Neuronal stem cell (in vitro differentiated cells): Measurements from ENCODE around the gene DET1.

Source experiments
- DNase-seq: peaks from one replicate; pipeline ENCODE4 v3.0.0-alpha.2; 2013; ENCODE audit warnings: low spot score
- H2AFZ ChIP-seq: one replicate; pipeline ENCODE4 v1.6.1; 2013; ENCODE audit warnings: mild to moderate bottlenecking, low read length, inconsistent platforms
- H2AK5ac ChIP-seq: 2 replicates; pipeline ENCODE4 v1.6.1; 2013; ENCODE audit warnings: low read depth, mild to moderate bottlenecking, inconsistent platforms, low read length, moderate library complexity, mixed read lengths
- H2BK120ac ChIP-seq: 2 replicates; pipeline ENCODE4 v1.6.1; 2013; ENCODE audit warnings: low read depth, mild to moderate bottlenecking, inconsistent platforms, low read length, moderate library complexity, mixed read lengths
- H2BK12ac ChIP-seq: one replicate; pipeline ENCODE4 v1.6.1; 2013; ENCODE audit warnings: low read length, inconsistent platforms
- H2BK15ac ChIP-seq: 2 replicates; pipeline ENCODE4 v1.6.1; 2013; ENCODE audit warnings: mild to moderate bottlenecking, low read length, inconsistent platforms, mixed read lengths
- H2BK5ac ChIP-seq: one replicate; pipeline ENCODE4 v1.6.1; 2013; ENCODE audit warnings: inconsistent platforms, mild to moderate bottlenecking, low read length, moderate library complexity
- H3K14ac ChIP-seq: one replicate; pipeline ENCODE4 v1.6.1; 2013; ENCODE audit warnings: low read length, inconsistent platforms
- H3K18ac ChIP-seq: 2 replicates; pipeline ENCODE4 v1.6.1; 2013; ENCODE audit warnings: low read length, inconsistent platforms
- H3K23ac ChIP-seq: 2 replicates; pipeline ENCODE4 v1.6.1; 2013; ENCODE audit warnings: low read depth, mild to moderate bottlenecking, mixed read lengths, low read length, inconsistent platforms; ENCODE audit not compliant: poor library complexity
- H3K27ac ChIP-seq: replicated peaks from 3 replicates; pipeline ENCODE4 v1.5.1; 2013; ENCODE audit warnings: low read length, inconsistent platforms
- H3K27me3 ChIP-seq, 3 experiments: 2 replicates each; pipeline ENCODE4 v1.6.1; 2013; ENCODE audit warnings: low read length in 3 of 3, mild to moderate bottlenecking in 2 of 3, inconsistent platforms in 1 of 3, low read depth in 1 of 3, mixed read lengths in 1 of 3, moderate library complexity in 1 of 3; ENCODE audit not compliant: control insufficient read depth in 3 of 3, insufficient read depth in 3 of 3
- H3K36me3 ChIP-seq, 2 donors: replicated peaks in 1 of 2; 2 replicates each; pipeline ENCODE4 v1.6.1; 2013; ENCODE audit warnings: low read length in 2 of 2; ENCODE audit not compliant: control insufficient read depth in 2 of 2, insufficient read depth in 2 of 2
- H3K4ac ChIP-seq: 2 replicates; pipeline ENCODE4 v1.6.1; 2013; ENCODE audit warnings: inconsistent platforms, mild to moderate bottlenecking, low read length, moderate library complexity
- H3K4me1 ChIP-seq, 2 donors: 1 replicate in 1 of 2; 2 replicates in 1 of 2; pipeline ENCODE4 v1.6.1; 2013; ENCODE audit warnings: low read length in 2 of 2, low read depth in 1 of 2; ENCODE audit not compliant: control insufficient read depth in 2 of 2, insufficient read depth in 1 of 2
- H3K4me2 ChIP-seq: one replicate; pipeline ENCODE4 v1.6.1; 2013; ENCODE audit warnings: mild to moderate bottlenecking, low read length, inconsistent platforms; ENCODE audit not compliant: insufficient read depth, poor library complexity, severe bottlenecking
- H3K4me3 ChIP-seq, 2 donors: 2 replicates each; pipeline ENCODE4 v1.5.1; 2013; ENCODE audit warnings: low read length in 2 of 2, mild to moderate bottlenecking in 2 of 2, inconsistent platforms in 1 of 2, moderate library complexity in 1 of 2
- H3K79me1 ChIP-seq: one replicate; pipeline ENCODE4 v1.6.1; 2013; ENCODE audit warnings: low read depth, mild to moderate bottlenecking, inconsistent platforms, low read length, moderate library complexity
- H3K9ac ChIP-seq: one replicate; pipeline ENCODE4 v1.6.1; 2013; ENCODE audit warnings: mild to moderate bottlenecking, low read depth, low read length, inconsistent platforms; ENCODE audit not compliant: poor library complexity
- H3K9me3 ChIP-seq, 2 donors: replicated peaks in 1 of 2; 2 replicates each; pipeline versions ENCODE3 to v1.6.1; 2013; ENCODE audit warnings: low read length in 2 of 2, mild to moderate bottlenecking in 2 of 2, inconsistent platforms in 1 of 2, low read depth in 1 of 2, mixed read lengths in 1 of 2, moderate library complexity in 1 of 2; ENCODE audit not compliant: control insufficient read depth in 2 of 2, insufficient read depth in 1 of 2
- H4K8ac ChIP-seq: one replicate; pipeline ENCODE4 v1.6.1; 2013; ENCODE audit warnings: low read depth, mild to moderate bottlenecking, inconsistent platforms, low read length, moderate library complexity
- H4K91ac ChIP-seq: one replicate; pipeline ENCODE4 v1.6.1; 2013; ENCODE audit warnings: low read length, low read depth, mild to moderate bottlenecking, inconsistent platforms; ENCODE audit not compliant: poor library complexity
- WGBS, 2 donors: extraction: QIAGEN DNeasy Blood & Tissue Kit; methylation state at CpG; one replicate each; pipeline ENCODE4 v1.1.7; 2013; ENCODE audit warnings: missing lambda C conversion rate in 2 of 2, mixed read lengths in 1 of 2; ENCODE audit not compliant: insufficient read length in 2 of 2, insufficient replicate concordance in 1 of 2; ENCODE audit errors: extremely low coverage in 2 of 2; 5-methylcytosine and 5-hydroxymethylcytosine counted together

DET1 gene

GRCh38 chr15:88571852-88572259, 25.4 kb upstream of the DET1 start:
- Histone ChIP-seq H2AFZ (no peak overlapping the region), H4K8ac (no peak overlapping the region), H3K14ac (no peak overlapping the region), H2BK15ac (no peak overlapping the region), H4K91ac (no peak overlapping the region), H3K27me3 (peaks cover 0 to 32% (median 0%) of the 10 kb centered on the region in 3 experiments), H3K4ac (no peak overlapping the region), H2BK12ac (no peak overlapping the region), H3K4me2 (no peak overlapping the region), H3K23ac (no peak overlapping the region), H2AK5ac (no peak overlapping the region), H3K9me3 (no peaks in the 10 kb centered on the region), H3K9ac (no peak overlapping the region), H2BK120ac (no peak overlapping the region), H3K36me3 (no peaks in the 10 kb centered on the region), H3K27ac (no peak overlapping the region), H3K4me1 (peaks cover 12% of the 10 kb centered on the region in 2 donors), H3K79me1 (no peaks in the 10 kb centered on the region), H3K18ac (no peak overlapping the region), H2BK5ac (no peak overlapping the region), H3K4me3 (no peak overlapping the region)
- WGBS, 2 donors: no CpG with 5 or more reads among the region's 5 CpGs
- DNase-seq: no peak

- Histone ChIP-seq H3K36me3 (no peaks in the 10 kb centered on the region), H3K27ac (no peak overlapping the region), H3K4me2 (no peak overlapping the region)
Measured at GRCh38 chr15:88571153-88571851, 24.8 kb upstream of the DET1 start.

GRCh38 chr15:88568589-88568988, 22.1 kb upstream of the DET1 start:
- H3K9me3 ChIP-seq: no peaks in the 10 kb centered on the region
- no peaks in the 10 kb centered on the region for H3K79me1 ChIP-seq
- H3K23ac ChIP-seq: no peak overlapping the region
- WGBS, 2 donors: no CpG with 5 or more reads among the region's 6 CpGs
- H2BK5ac ChIP-seq: no peak overlapping the region
- H3K4ac ChIP-seq: no peak overlapping the region
- no peak overlapping the region for H4K8ac ChIP-seq
- H3K14ac ChIP-seq: no peak overlapping the region
- no peak overlapping the region for H2BK120ac ChIP-seq
- no peak overlapping the region for H3K9ac ChIP-seq
- H4K91ac ChIP-seq: no peak overlapping the region
- H3K27me3 ChIP-seq: peaks cover 0 to 37% (median 0%) of the 10 kb centered on the region in 3 experiments
- H3K4me1 ChIP-seq: peaks cover 0 to 1% of the 10 kb centered on the region in 2 donors
- DNase-seq: no peak
- no peak overlapping the region for H2AK5ac ChIP-seq
- H3K4me2 ChIP-seq: no peak overlapping the region
- H3K4me3 ChIP-seq: no peak overlapping the region
- no peak overlapping the region for H3K27ac ChIP-seq
- H2AFZ ChIP-seq: no peak overlapping the region
- H3K36me3 ChIP-seq: no peaks in the 10 kb centered on the region
- no peak overlapping the region for H3K18ac ChIP-seq
- H2BK12ac ChIP-seq: no peak overlapping the region
- H2BK15ac ChIP-seq: no peak overlapping the region

More at GRCh38 chr15:88571153-88571851, 24.8 kb upstream of the DET1 start:
- Histone ChIP-seq H4K91ac (no peak overlapping the region), H2BK15ac (no peak overlapping the region), H3K79me1 (no peaks in the 10 kb centered on the region), H2BK120ac (no peak overlapping the region), H3K9me3 (no peaks in the 10 kb centered on the region), H4K8ac (no peak overlapping the region), H2AK5ac (peak overlapping the region; percentile 20), H3K27me3 (peaks cover 0 to 32% (median 0%) of the 10 kb centered on the region in 3 experiments), H3K4ac (no peak overlapping the region), H3K18ac (peak overlapping the region; percentile 50), H3K23ac (no peak overlapping the region), H3K4me3 (no peak overlapping the region), H3K9ac (no peak overlapping the region), H3K4me1 (peaks cover 12% of the 10 kb centered on the region in 2 donors), H2BK5ac (no peak overlapping the region), H3K14ac (no peak overlapping the region), H2BK12ac (no peak overlapping the region), H2AFZ (no peak overlapping the region)
- no peak for DNase-seq
- no CpG with 5 or more reads among the region's 7 CpGs for whole genome bisulfite sequencing, 2 donors

- no peak overlapping the region for H4K8ac ChIP-seq
- no peak overlapping the region for H2AK5ac ChIP-seq
- H3K36me3 ChIP-seq: no peaks in the 10 kb centered on the region
Measured at GRCh38 chr15:88564741-88565140, 18.3 kb upstream of the DET1 start.

More at GRCh38 chr15:88564741-88565140, 18.3 kb upstream of the DET1 start:
- no CpG with 5 or more reads among the region's 3 CpGs for whole genome bisulfite sequencing, 2 donors
- no peak overlapping the region for H3K18ac ChIP-seq
- H3K4me3 ChIP-seq: no peak overlapping the region
- no peak overlapping the region for H2BK120ac ChIP-seq
- H3K27ac ChIP-seq: no peak overlapping the region
- peaks cover 0 to 24% (median 0%) of the 10 kb centered on the region in 3 experiments for H3K27me3 ChIP-seq
- H3K79me1 ChIP-seq: no peaks in the 10 kb centered on the region
- no peak overlapping the region for H3K9ac ChIP-seq
- DNase-seq: no peak
- H2AFZ ChIP-seq: no peak overlapping the region
- H2BK5ac ChIP-seq: no peak overlapping the region
- H3K14ac ChIP-seq: no peak overlapping the region
- peaks cover 0 to 1% of the 10 kb centered on the region in 2 donors for H3K4me1 ChIP-seq
- no peak overlapping the region for H3K23ac ChIP-seq
- H4K91ac ChIP-seq: no peak overlapping the region
- H2BK12ac ChIP-seq: no peak overlapping the region
- H3K4ac ChIP-seq: no peak overlapping the region
- H2BK15ac ChIP-seq: no peak overlapping the region
- H3K9me3 ChIP-seq: no peaks in the 10 kb centered on the region
- H3K4me2 ChIP-seq: no peak overlapping the region
